Gastrocnemius medialis (tissue), 4 donors: ENCODE data around the gene VSTM5. TPM values are rescaled to one million over a fixed set of nuclear protein-coding genes. Genes with fewer than 3 reads are reported as not detected.

Experiments
- ATAC-seq, 2 donors: fragments of 150-250 bp; one replicate each; pipeline ENCODE4 v1.9.1; 2016
- DNase-seq, 2 donors: peaks; one replicate each; pipeline ENCODE4 v3.0.0-alpha.2; 2019
- H3K27ac ChIP-seq, 4 donors: fragments of 200-600 bp; sonication (generic); 1 replicate in 1 of 4; 2 replicates in 3 of 4; pipeline ENCODE4 v1.5.1; 2016 to 2018; ENCODE audit warnings: mild to moderate bottlenecking in 2 of 4, moderate library complexity in 1 of 4
- H3K27me3 ChIP-seq, 3 donors: fragments of 200-600 bp; sonication (generic) in 2 of 3; 1 replicate in 1 of 3; 2 replicates in 2 of 3; pipeline versions ENCODE4 v1.5.1 to v1.6.0; 2016 to 2019; ENCODE audit warnings: mild to moderate bottlenecking in 1 of 3, moderate library complexity in 1 of 3
- H3K36me3 ChIP-seq, 2 donors: fragments of 200-600 bp; sonication (generic) in 1 of 2; one replicate each; pipeline ENCODE4 v1.5.1; 2017 to 2018
- H3K4me1 ChIP-seq, 2 donors: fragments of 200-600 bp; sonication (generic) in 1 of 2; one replicate each; pipeline ENCODE4 v1.5.1; 2016 to 2017; ENCODE audit warnings: mild to moderate bottlenecking in 2 of 2
- H3K4me3 ChIP-seq, 4 donors: fragments of 200-600 bp; sonication (generic) in 3 of 4; 1 replicate in 1 of 4; 2 replicates in 3 of 4; pipeline ENCODE4 v1.5.1; 2016 to 2019; ENCODE audit warnings: mild to moderate bottlenecking in 2 of 4
- H3K9me3 ChIP-seq, 3 donors: fragments of 200-600 bp; sonication (generic) in 2 of 3; 1 replicate in 1 of 3; 2 replicates in 2 of 3; pipeline ENCODE4 v1.5.1; 2016 to 2019
- POLR2A ChIP-seq, 2 donors: fragments of 450-650 bp; IDR thresholded peaks; one replicate each; pipeline ENCODE4 v1.6.1; 2017; ENCODE audit warnings: antibody characterized with exemption in 2 of 2, mild to moderate bottlenecking in 2 of 2, moderate library complexity in 2 of 2
- in situ Hi-C, 4 donors: fragments of 200-750 bp; cut with MboI; loops; one replicate each; pipeline versions ENCODE4 v1.15.0 to v1.8.0; 2017; ENCODE audit warnings: low sequenced_read_pairs in 4 of 4
- intact Hi-C: fragments of 100-400 bp; cut with DNase I; formaldehyde crosslinking; loops from one replicate; pipeline ENCODE4 v1.15.1; 2023; ENCODE audit warnings: low total_unique reads
- total RNA-seq, 4 donors: library from RNA; depleted of rRNA; stranded (reverse); fragments of >200 nt; gene quantifications; one replicate each; pipeline versions ENCODE4 v1.1.0 to v1.2.3, GENCODE V29; 2016
- TF ChIP-seq, protein P1 (sequence below), 5 experiments: fragments of 450-650 bp in 3 of 5; fragments of 200-600 bp in 2 of 5; sonication (generic) in 2 of 5; IDR thresholded peaks in 4 of 5; conservative IDR thresholded peaks in 1 of 5; 1 replicate in 4 of 5; 2 replicates in 1 of 5; pipeline ENCODE4 v1.5.1; 2016 to 2019; ENCODE audit warnings: antibody characterized with exemption in 5 of 5, mild to moderate bottlenecking in 3 of 5, moderate library complexity in 3 of 5

Gene VSTM5
- total RNA-seq, 4 donors from 2014 or later = not detected

DNA sequence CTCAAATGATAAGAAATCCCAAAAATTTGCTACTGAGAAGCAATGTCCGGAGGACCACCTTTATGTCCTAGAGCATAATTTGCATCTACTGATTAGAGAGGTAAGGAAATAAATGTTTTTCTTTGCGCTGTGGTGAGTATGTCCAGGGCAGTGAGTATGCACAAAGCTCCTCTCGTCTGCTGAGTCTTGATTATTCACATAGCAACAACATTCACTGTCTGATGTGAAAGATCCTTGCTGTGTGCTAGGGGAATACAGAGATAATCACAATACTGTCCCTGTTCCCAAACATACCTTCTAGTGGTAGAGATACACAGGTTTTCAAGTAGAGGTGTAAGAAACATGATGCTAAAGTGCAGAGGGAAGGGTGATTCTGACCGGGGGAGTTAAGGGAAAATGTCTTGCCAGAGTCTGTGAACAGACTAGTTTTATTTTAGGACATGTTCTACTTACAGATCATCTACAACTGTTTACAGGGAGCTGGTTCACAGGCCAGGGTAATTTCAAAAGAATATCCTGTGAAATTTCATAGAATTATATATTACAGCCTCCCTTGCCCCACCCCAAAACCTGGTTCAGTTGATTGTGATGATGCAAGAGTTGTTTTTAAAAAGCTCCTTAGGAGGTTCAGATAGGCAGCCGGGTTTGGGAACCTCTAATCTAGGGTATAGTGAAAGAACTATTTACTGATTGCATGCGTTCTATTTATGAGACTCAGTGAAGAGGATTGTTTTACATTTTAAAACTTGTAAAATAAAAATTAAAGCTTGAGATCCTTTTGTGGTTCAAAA lies 53.8 kb downstream of the VSTM5 start:
- H3K36me3 ChIP-seq = peaks cover 0 to 91% of the 10 kb centered on the region in 2 donors
- in situ Hi-C loops (loop anchor here in 2 of 4 donors (25.0 kb wide), 1 partner anchor 691 kb away; the partner anchor contains the start of genes ANKRD49 (in 2 of the 2) and MRE11 (in 2 of the 2)), intact Hi-C loops (no loop called here)
- no peak overlapping the region for H3K27ac ChIP-seq
- no peak for DNase-seq
- no peaks in the 10 kb centered on the region for H3K9me3 ChIP-seq
- no peak for TF ChIP-seq POLR2A (IDR thresholded peaks at IDR 0.05)
- TF ChIP-seq, protein P1, sequence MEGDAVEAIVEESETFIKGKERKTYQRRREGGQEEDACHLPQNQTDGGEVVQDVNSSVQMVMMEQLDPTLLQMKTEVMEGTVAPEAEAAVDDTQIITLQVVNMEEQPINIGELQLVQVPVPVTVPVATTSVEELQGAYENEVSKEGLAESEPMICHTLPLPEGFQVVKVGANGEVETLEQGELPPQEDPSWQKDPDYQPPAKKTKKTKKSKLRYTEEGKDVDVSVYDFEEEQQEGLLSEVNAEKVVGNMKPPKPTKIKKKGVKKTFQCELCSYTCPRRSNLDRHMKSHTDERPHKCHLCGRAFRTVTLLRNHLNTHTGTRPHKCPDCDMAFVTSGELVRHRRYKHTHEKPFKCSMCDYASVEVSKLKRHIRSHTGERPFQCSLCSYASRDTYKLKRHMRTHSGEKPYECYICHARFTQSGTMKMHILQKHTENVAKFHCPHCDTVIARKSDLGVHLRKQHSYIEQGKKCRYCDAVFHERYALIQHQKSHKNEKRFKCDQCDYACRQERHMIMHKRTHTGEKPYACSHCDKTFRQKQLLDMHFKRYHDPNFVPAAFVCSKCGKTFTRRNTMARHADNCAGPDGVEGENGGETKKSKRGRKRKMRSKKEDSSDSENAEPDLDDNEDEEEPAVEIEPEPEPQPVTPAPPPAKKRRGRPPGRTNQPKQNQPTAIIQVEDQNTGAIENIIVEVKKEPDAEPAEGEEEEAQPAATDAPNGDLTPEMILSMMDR (IDR thresholded peaks at IDR 0.05 in 4 of 5, conservative IDR thresholded peaks at IDR 0.05 in 1 of 5) = no peak
- ATAC-seq = no peak
- H3K27me3 ChIP-seq = no peaks in the 10 kb centered on the region
- no peaks in the 10 kb centered on the region for H3K4me1 ChIP-seq
- no peak overlapping the region for H3K4me3 ChIP-seq

DNA sequence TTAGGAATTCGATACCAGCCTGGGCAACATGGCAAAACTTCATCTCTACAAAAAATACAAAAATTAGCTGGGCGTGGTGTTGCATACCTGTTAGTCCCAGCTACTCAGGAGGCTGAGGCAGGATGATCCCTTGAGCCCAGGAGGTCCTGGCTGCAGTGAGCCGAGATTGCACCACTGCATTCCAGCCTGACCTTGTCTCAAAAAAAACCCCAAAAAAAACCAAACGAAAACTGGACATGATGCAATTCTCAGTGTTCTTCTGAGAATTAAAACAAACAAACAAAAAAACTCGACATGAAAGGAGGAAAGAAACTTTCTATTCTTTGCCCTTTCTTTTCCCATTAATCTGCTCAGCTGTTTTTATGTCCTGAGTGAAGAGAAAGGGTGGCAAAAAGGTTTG lies 58.9 kb downstream of the VSTM5 start:
- intact Hi-C loops (no loop called here), in situ Hi-C loops (loop anchor here in 2 of 4 donors (25.0 kb wide), 1 partner anchor 696 kb away; the partner anchor contains the start of genes ANKRD49 (in 2 of the 2) and MRE11 (in 2 of the 2))
- peaks cover 0 to 74% of the 10 kb centered on the region in 2 donors for H3K36me3 ChIP-seq
- no peak overlapping the region for H3K4me3 ChIP-seq
- TF ChIP-seq, protein P1 (IDR thresholded peaks at IDR 0.05 in 4 of 5, conservative IDR thresholded peaks at IDR 0.05 in 1 of 5) = no peak
- TF ChIP-seq POLR2A (IDR thresholded peaks at IDR 0.05) = no peak
- H3K27me3 ChIP-seq = no peaks in the 10 kb centered on the region
- peaks cover 9 to 15% of the 10 kb centered on the region in 2 donors for H3K4me1 ChIP-seq
- H3K27ac ChIP-seq = no peak overlapping the region
- H3K9me3 ChIP-seq = no peaks in the 10 kb centered on the region
- ATAC-seq = no peak
- no peak for DNase-seq

DNA sequence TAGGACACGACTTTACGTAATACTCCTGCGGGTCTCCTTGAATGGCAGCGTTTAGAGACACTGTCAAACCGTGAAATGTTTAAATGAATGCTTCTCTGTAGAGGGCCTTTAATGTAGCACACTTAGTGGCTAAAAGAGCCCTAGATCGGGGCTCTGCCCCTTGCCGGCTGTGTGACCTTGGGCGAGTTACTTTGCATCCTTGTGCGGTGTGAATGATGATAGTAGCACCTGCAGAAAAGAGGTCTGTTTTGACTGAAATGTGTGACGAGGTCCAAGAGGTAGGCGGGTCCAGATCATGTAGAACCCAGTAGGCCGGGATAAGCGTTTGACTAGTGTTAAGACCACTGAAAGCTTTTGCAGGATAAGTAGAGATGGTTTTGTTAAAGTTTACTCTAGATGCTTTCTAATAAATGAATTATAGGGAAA lies 65.5 kb downstream of the VSTM5 start:
- Histone ChIP-seq H3K4me1 (peaks cover 27 to 35% of the 10 kb centered on the region in 2 donors), H3K27ac (peak overlapping the region; percentile 91 to 94 (median 94)), H3K36me3 (peaks cover 0 to 15% of the 10 kb centered on the region in 2 donors), H3K27me3 (no peaks in the 10 kb centered on the region), H3K4me3 (peak overlapping the region; percentile 73 to 98 (median 91)), H3K9me3 (no peaks in the 10 kb centered on the region)
- TF ChIP-seq, protein P1 (IDR thresholded peaks at IDR 0.05 in 4 of 5, conservative IDR thresholded peaks at IDR 0.05 in 1 of 5) = no peak
- TF ChIP-seq POLR2A (IDR thresholded peaks at IDR 0.05) = no peak
- intact Hi-C loops (loop anchor here (1.0 to 5.0 kb wide), 3 partner anchors 44 to 1188 kb away; partner anchors contain the start of genes C11orf54, CEP295, CWC15 and KDM4D), in situ Hi-C loops (loop anchor here in 2 of 4 donors (25.0 kb wide), 1 partner anchor 702 kb away; the partner anchor contains the start of genes ANKRD49 (in 2 of the 2) and MRE11 (in 2 of the 2))
- ATAC-seq (no peak), DNase-seq (no peak)

DNA sequence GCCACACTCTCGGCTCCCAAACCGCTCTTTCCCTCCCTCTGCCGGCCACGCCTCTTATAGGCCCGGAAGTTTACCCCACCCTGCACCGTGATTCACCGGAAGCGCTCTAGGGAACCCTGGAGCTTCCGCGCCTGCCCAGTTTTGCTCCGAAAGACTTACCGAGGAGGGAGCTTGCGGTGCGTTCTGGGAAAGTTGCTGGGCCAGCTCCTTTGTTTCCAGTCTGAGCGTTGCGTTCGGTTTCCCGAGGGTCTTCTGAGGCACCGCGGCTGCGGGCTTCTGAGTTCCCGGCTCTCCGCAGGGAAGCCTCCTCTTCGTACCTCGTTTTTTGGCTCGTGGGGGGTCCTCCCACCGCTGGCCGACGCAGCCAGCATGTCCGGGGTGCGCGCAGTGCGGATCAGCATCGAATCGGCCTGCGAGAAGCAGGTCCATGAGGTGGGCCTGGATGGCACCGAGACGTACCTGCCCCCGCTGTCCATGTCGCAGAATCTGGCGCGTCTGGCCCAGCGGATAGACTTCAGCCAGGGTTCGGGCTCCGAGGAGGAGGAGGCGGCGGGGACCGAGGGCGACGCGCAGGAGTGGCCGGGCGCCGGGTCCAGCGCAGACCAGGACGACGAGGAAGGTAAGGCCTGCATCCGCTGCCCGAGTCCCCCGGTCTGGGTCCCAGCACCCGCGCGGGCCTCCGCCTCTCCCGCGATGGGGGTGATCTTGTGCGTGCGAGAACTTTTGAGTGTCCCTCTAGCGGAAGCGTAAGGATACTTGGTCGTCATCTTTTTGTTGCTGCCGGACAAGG lies 66.1 kb downstream of the VSTM5 start, which contains the start of gene MED17:
TSS of gene MED17 (plus strand) at position 138 of the 790 bp plus-strand sequence. CDS start at position 370, 232 bp downstream.
- no peaks in the 10 kb centered on the region for H3K27me3 ChIP-seq
- peak within 1 kb of the TSS; percentile 73 to 98 (median 91) for H3K4me3 ChIP-seq
- H3K36me3 ChIP-seq = peaks cover 0 to 15% of the 10 kb centered on the region in 2 donors
- in situ Hi-C loops (loop anchor here in 2 of 4 donors (25.0 kb wide), 1 partner anchor 703 kb away; the partner anchor contains the start of genes ANKRD49 (in 2 of the 2) and MRE11 (in 2 of the 2)), intact Hi-C loops (loop anchor here (1.0 to 5.0 kb wide), 3 partner anchors 43 to 1189 kb away; partner anchors contain the start of genes C11orf54, CEP295, CWC15 and KDM4D)
- DNase-seq (peak; percentile 88), ATAC-seq (peak; percentile 99)
- TF ChIP-seq, protein P1 (IDR thresholded peaks at IDR 0.05 in 4 of 5, conservative IDR thresholded peaks at IDR 0.05 in 1 of 5) = peak in 4 of 5 experiments; percentile 38 to 53 (median 44)
- TF ChIP-seq POLR2A (IDR thresholded peaks at IDR 0.05) = peak; percentile 79
- peaks cover 27 to 35% of the 10 kb centered on the region in 2 donors for H3K4me1 ChIP-seq
- H3K27ac ChIP-seq = peak within 1 kb of the TSS; percentile 91 to 94 (median 94)
- no peaks in the 10 kb centered on the region for H3K9me3 ChIP-seq
